Activated CD4-positive, alpha-beta T cell treated with anti-CD3 and anti-CD28 coated beads for 4 hours (primary cell): ENCODE measurements around the gene FSTL4.

Source experiments
- DNase-seq, 2 donors: peaks; one replicate each; pipeline ENCODE4 v3.0.0-alpha.2; 2020

The FSTL4 gene

GRCh38 chr5:133612249-133612860 lies at the start of gene FSTL4:
Gene FSTL4, minus strand, starts transcription at chr5:133612541.
- no peak for DNase-seq

- DNase-seq = no peak
Observed at GRCh38 chr5:133661389-133661788, 49.0 kb upstream of the FSTL4 start.

- no peak for DNase-seq
Observed at GRCh38 chr5:133658327-133658726, 46.0 kb upstream of the FSTL4 start.

GRCh38 chr5:133657036-133657435 lies 44.7 kb upstream of the FSTL4 start:
- no peak for DNase-seq

- no peak for DNase-seq
Observed at GRCh38 chr5:133655966-133656365, 43.6 kb upstream of the FSTL4 start.

GRCh38 chr5:133653760-133654049 lies 41.4 kb upstream of the FSTL4 start:
- no peak for DNase-seq

GRCh38 chr5:133652951-133653759 lies 40.8 kb upstream of the FSTL4 start:
- DNase-seq = no peak

- no peak for DNase-seq
Observed at GRCh38 chr5:133644000-133644865, 31.9 kb upstream of the FSTL4 start.

- no peak for DNase-seq
Observed at GRCh38 chr5:133643365-133643764, 31.0 kb upstream of the FSTL4 start.

- no peak for DNase-seq
Observed at GRCh38 chr5:133642153-133642722, 29.9 kb upstream of the FSTL4 start.

GRCh38 chr5:133641683-133642082 lies 29.3 kb upstream of the FSTL4 start:
- no peak for DNase-seq

- no peak for DNase-seq
Observed at GRCh38 chr5:133639850-133640528, 27.6 kb upstream of the FSTL4 start.

GRCh38 chr5:133638436-133638835 lies 26.1 kb upstream of the FSTL4 start:
- no peak for DNase-seq

GRCh38 chr5:133637206-133637605 lies 24.9 kb upstream of the FSTL4 start:
- DNase-seq = no peak

GRCh38 chr5:133635051-133635450 lies 22.7 kb upstream of the FSTL4 start:
- DNase-seq = no peak

GRCh38 chr5:133627180-133627579 lies 14.8 kb upstream of the FSTL4 start:
- no peak for DNase-seq

- no peak for DNase-seq
Observed at GRCh38 chr5:133624316-133624715, 12.0 kb upstream of the FSTL4 start.

GRCh38 chr5:133618141-133618540 lies 5.8 kb upstream of the FSTL4 start:
- no peak for DNase-seq

- no peak for DNase-seq
Observed at GRCh38 chr5:133613743-133614142, 1.4 kb upstream of the FSTL4 start.

- DNase-seq = no peak
Observed at GRCh38 chr5:133613184-133613583, 843 bp upstream of the FSTL4 start.

GRCh38 chr5:133611357-133612248 lies 738 bp downstream of the FSTL4 start:
- no peak for DNase-seq
